Activated CD4-positive, CD25-positive, alpha-beta regulatory T cell treated with anti-CD3 and anti-CD28 coated beads, Interleukin-2, amount 50 U/mL, for 72 hours (primary cell): ENCODE results near the gene ELMO3.
A peak's percentile ranks its signal among the peaks of the same experiment; 100 is the strongest.

ENCODE experiments used
- DNase-seq: peaks from one replicate; pipeline ENCODE4 v3.0.0; 2021

ELMO3 gene

DNA sequence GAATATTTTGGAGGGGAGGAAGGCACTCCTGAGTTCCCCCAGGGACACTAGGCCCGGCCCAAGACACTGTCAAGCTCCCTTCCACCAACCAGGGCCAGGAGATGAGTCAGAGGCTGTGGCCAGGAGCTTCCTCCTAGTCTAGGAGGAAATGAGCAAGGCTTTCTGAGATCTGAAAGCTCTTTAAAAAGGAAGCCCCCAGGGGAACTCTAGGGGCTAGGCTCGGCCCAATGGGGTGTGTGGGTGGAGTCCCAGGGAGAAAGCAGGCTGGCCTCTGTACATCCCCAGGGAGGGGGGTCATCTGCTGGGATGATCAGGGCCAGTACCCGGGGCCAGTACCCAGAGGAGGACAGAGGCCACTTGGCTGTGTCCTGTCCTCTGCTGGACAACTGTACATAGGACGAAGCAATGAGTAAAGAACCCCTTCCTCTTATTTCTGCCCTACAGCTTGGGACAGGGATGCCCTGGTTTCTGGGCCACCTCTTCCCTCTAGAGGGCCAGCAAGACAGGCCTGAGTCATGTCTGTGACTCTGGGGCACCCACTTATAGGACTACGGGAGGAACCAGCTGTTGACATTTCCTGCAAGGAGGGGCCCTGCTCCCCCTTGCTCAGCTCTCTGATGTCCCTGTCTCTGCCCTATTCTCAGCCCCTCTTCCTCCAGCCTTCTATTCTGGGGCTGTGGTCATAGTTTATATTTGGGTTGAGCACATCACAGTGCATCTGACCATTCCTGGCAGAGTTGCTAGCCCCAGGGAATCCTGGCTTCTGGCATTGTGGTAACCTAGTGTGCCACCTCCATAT is 45.7 kb downstream of the ELMO3 start:
- peak; percentile 67 for DNase-seq

GRCh38 chr16:67245186-67245585 is 46.3 kb downstream of the ELMO3 start:
- no peak for DNase-seq

DNA sequence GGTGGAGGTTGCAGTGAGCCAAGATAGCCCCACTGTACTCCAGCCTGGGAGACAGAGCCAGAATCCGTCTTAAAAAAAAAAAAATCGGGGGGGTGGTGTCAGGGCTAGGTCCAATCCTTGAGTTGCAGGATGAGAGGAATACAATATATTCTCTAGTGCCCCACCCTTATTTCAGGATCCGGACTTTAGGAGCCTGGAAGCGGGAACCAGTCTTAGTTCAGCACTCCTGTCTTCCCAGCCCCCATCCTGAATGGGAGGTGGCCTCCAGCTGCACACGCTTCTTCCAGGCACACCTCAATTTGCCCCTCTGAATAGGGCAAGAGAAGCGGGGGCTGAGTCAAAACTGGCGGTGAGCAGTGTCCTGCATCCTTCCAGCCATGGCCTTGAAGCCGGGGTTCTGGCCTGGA is 46.7 kb downstream of the ELMO3 start:
- DNase-seq, result no peak

- DNase-seq, result peak; percentile 67
Measured at GRCh38 chr16:67246081-67246755, 47.3 kb downstream of the ELMO3 start.

DNA sequence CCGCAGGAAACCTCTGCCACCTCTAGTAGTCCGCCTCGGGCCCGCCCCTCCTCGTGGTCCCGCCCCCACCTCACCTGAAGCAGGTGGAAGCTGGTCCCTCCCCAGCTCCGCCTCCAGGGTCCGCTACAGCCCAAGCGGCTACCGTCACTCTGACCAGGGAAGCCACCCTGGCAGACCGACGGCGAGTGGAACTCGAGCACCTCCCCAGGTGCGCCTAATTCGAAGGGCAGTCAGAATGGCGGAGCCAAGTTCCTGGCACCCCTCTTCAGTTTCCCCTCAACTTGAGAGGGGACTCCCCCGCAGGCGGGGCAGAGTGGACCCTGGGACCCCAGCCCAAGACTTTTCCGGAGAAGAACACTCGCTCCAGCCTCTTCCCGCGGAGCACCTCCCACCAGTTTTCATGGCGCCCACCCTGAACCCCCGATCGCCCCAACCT is 47.8 kb downstream of the ELMO3 start:
- no peak for DNase-seq

DNA sequence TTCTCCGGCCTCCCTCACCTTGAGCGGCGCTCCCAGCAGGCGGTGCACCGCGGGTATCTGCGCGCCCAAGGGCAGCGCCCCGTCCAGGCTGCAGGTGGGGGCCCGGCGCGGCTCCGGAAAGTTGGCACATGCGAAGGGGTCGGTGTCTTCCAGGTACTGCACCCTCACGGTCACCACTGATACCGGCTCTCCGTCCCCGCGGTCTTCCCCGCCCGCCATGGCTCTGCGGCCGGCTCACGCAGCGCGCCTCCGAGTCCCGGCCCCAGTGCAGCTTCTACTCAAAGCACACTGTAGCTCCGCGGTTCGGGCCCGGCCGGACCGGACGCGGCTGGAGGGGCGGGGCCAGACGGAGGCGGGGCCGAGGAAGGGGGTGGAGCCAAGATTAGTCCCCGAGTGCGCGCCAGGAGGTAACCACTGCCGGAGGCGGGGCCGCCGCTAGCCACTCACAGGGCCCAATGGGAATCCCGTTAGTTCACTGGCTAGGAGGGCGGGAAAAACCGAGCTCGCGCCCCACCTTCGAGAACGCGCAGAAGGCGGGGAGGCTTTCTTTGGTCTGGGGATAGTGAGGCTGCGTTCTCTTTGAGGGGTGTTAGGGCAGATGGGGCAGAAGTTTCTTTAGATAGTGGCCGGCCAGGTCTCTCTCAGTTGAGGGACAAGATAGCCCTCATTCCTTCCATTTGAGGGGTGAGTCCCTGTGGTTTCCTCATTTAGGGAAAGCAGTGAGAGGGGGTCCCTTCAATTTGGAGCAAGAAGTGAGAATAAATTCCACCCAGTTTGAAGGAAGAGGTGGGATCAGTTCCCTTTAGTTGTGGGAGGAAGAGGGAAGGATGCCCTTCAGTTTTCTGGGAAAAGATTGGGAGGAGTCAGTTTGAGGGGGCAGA is 48.5 kb downstream of the ELMO3 start, which contains the start of gene FHOD1:
FHOD1 (minus strand) TSS at position 290 of the 881 bp plus-strand sequence; CDS start at position 219, 71 bp downstream.
- DNase-seq, result peak; percentile 100

DNA sequence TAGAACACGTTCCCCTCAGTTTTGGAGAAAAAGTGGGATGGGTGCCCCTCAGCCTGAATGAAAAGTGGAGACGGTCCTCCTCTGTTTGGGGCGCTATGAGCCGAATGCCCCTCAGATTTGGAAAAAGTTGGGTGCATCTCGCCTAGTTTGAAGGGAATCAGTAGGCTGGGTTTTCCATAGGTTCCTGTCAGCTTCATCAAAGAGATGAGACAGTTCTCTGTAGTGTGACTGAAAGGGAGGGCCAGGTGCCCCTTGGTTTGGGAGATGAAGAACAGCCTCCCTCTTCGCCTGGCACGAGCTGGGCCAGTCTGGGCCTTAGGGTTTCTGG is 49.1 kb downstream of the ELMO3 start:
- no peak for DNase-seq

- DNase-seq, result peak; percentile 47
Measured at GRCh38 chr16:67248401-67249177, 49.7 kb downstream of the ELMO3 start, which contains the start of gene SLC9A5. SLC9A5 (plus strand) TSS chr16:67248979; CDS start chr16:67249015, 36 bp downstream.

GRCh38 chr16:67249178-67250044 is 50.5 kb downstream of the ELMO3 start:
- no peak for DNase-seq

DNA sequence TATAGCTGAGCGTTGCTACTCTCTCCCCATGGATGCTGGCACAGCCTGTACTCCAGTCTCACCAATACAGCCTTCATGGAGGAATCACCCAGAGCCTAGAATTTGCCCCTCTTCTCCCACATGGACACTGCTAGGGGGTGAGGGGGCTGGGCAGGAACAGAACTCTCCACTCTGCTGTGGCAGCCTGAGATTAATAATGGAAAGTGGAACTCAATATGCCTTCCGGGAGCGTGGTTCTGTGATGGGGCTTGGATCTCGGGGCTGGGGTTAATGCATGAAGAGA is 51.1 kb downstream of the ELMO3 start:
- DNase-seq, result no peak

GRCh38 chr16:67252609-67253497 is 53.9 kb downstream of the ELMO3 start:
- DNase-seq, result no peak
